Left lobe of liver (tissue), 2 donors: Measurements from ENCODE around the gene CLTA. TPM values are rescaled to one million over a fixed set of nuclear protein-coding genes. Genes with fewer than 3 reads are reported as not detected.
"Not testable (repeated sequence)": the region's sequence is repeated elsewhere in the genome, so short reads cannot be mapped to it uniquely, and the experiment has no call there.

Experiments
- ATAC-seq: fragments of 200-7000 bp; cut with Tn5 transposase; one replicate; pipeline ENCODE4 v1.9.1; 2020; ENCODE audit warnings: mild to moderate bottlenecking, moderate library complexity
- DNase-seq: peaks from one replicate; pipeline ENCODE4 v3.0.0-alpha.2; 2020; ENCODE audit warnings: low spot score
- total RNA-seq: library from RNA; stranded (reverse); gene quantifications from one replicate; pipeline ENCODE4 v1.2.1, GENCODE V29; 2021
- donor health status: DM: no; HTN: no; CAD: no; lungs with moderate emphysema.
- donor health status: DM: no; HTN: yes; CAD: no.

Gene CLTA
- total RNA-seq, 1 donor from 2014 or later, result 61.8 TPM

GRCh38 chr9:36222449-36222848, 31.7 kb downstream of the CLTA start:
- DNase-seq (no peak), ATAC-seq (peak; percentile 22)

GRCh38 chr9:36237230-36237629, 46.5 kb downstream of the CLTA start:
- no peak for ATAC-seq
- no peak for DNase-seq

- ATAC-seq, DNase-seq: not testable (repeated sequence)
Observed at GRCh38 chr9:36239205-36239604, 48.5 kb downstream of the CLTA start.

GRCh38 chr9:36239675-36240074, 49.0 kb downstream of the CLTA start:
- ATAC-seq, result not testable (repeated sequence)

GRCh38 chr9:36245906-36246305, 55.2 kb downstream of the CLTA start:
- ATAC-seq (peak; percentile 11), DNase-seq (no peak)

More at GRCh38 chr9:36239675-36240074, 49.0 kb downstream of the CLTA start:
- DNase-seq, result not testable (repeated sequence)

GRCh38 chr9:36247356-36247755, 56.6 kb downstream of the CLTA start:
- ATAC-seq, result no peak
- no peak for DNase-seq

GRCh38 chr9:36248061-36248460, 57.3 kb downstream of the CLTA start:
- not testable (repeated sequence) for DNase-seq
- ATAC-seq, result peak; percentile 29

- ATAC-seq (no peak), DNase-seq (no peak)
Observed at GRCh38 chr9:36249189-36249588, 58.5 kb downstream of the CLTA start.

GRCh38 chr9:36250079-36250478, 59.4 kb downstream of the CLTA start:
- ATAC-seq (peak; percentile 21), DNase-seq (no peak)

- peak; percentile 64 for ATAC-seq
- no peak for DNase-seq
Observed at GRCh38 chr9:36251428-36251827, 60.7 kb downstream of the CLTA start.

GRCh38 chr9:36258208-36258995, 67.7 kb downstream of the CLTA start, which contains the start of gene GNE:
TSS of gene GNE (minus strand) at chr9:36258448. CDS start at chr9:36249355, 9,093 bp downstream.
- ATAC-seq (peak; percentile 90), DNase-seq (peak; percentile 99)

GRCh38 chr9:36258996-36259533, 68.3 kb downstream of the CLTA start:
- peak; percentile 52 for DNase-seq
- no peak for ATAC-seq

Other genes starting within 250 kb of the CLTA start
- not detected for gene OR2S2, start 232.8 kb upstream of the CLTA start, total RNA-seq
- gene RECK, start 154.0 kb upstream of the CLTA start, total RNA-seq, result 2.0 TPM
- 1.5 TPM for gene GLIPR2, start 54.2 kb upstream of the CLTA start, total RNA-seq
- gene CCIN, start 21.5 kb upstream of the CLTA start, total RNA-seq, result not detected
- 94.4 TPM for gene GNE, start 67.5 kb downstream of the CLTA start, total RNA-seq
- 12.9 TPM for gene RNF38, start 209.3 kb downstream of the CLTA start, total RNA-seq